ENCODE measurements around the gene CASP8AP2. TPM values are rescaled to one million over a fixed set of nuclear protein-coding genes. Genes with fewer than 3 reads are reported as not detected.

Gene CASP8AP2
- total and polyA plus RNA-seq, 2 of the 13 experiments (the other 11 are each of a cell fraction or from before 2014, with no cell fraction given), result 5.7 to 13.5 TPM

DNA sequence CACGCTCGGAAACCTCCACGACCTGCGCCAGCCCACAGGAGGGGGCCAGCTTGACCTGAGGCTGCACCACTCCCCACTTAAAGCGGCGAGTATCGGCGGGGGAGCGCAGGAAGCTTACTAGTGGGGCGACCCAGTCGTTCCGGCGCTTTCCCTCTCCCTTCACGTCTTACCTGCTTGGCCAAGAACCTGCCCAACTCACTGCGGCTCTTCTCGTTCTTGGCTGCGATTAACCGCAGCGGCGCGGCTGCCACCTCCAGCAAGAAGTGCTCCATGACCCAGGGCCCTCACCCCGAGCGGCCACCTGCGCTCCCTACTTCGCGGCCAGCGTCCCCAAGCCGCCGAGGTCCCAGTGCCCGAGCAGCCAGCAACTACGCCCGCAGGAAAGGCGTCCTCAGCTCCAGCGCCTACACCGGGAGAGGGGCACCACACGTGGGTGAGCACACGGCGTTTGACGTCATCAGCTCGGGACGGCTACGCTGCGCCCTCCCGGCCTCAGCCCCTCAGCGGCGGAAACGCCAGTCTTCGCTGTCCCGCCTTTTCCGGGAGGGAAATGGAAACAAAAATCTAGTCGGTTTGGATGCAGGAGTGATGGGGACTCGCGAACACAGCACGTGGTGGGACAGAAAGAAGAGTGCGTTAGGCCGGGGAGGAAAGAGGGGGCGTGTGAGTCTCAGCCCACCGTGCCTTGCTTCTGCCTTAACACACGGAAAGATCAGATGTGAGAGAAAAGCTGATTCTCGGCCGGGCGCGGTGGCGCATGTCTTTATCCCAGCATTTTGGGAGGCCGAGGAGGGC lies 10.1 kb upstream of the CASP8AP2 start, which contains the start of gene MDN1 (continued):
- TF ChIP-seq, protein P1, sequence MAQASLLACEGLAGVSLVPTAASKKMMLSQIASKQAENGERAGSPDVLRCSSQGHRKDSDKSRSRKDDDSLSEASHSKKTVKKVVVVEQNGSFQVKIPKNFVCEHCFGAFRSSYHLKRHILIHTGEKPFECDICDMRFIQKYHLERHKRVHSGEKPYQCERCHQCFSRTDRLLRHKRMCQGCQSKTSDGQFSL (CRISPR knock-in tag; IDR thresholded peaks at IDR 0.05), result no peak
- no peak for TF ChIP-seq ZNF577 (CRISPR knock-in tag; IDR thresholded peaks at IDR 0.05; ENCODE audit: borderline replicate concordance, low read depth)
- no peak for TF ChIP-seq NBN (conservative IDR thresholded peaks at IDR 0.05)
- TF ChIP-seq NFRKB (IDR thresholded peaks at IDR 0.05), result no peak
- TF ChIP-seq ARNT (IDR thresholded peaks at IDR 0.05), result no peak
- no peak for TF ChIP-seq THYN1 (CRISPR knock-in tag; IDR thresholded peaks at IDR 0.05; ENCODE audit: borderline replicate concordance, low read depth)
- peak; percentile 72 for TF ChIP-seq RXRA (CRISPR knock-in tag; IDR thresholded peaks at IDR 0.05)
- TF ChIP-seq, protein P2, sequence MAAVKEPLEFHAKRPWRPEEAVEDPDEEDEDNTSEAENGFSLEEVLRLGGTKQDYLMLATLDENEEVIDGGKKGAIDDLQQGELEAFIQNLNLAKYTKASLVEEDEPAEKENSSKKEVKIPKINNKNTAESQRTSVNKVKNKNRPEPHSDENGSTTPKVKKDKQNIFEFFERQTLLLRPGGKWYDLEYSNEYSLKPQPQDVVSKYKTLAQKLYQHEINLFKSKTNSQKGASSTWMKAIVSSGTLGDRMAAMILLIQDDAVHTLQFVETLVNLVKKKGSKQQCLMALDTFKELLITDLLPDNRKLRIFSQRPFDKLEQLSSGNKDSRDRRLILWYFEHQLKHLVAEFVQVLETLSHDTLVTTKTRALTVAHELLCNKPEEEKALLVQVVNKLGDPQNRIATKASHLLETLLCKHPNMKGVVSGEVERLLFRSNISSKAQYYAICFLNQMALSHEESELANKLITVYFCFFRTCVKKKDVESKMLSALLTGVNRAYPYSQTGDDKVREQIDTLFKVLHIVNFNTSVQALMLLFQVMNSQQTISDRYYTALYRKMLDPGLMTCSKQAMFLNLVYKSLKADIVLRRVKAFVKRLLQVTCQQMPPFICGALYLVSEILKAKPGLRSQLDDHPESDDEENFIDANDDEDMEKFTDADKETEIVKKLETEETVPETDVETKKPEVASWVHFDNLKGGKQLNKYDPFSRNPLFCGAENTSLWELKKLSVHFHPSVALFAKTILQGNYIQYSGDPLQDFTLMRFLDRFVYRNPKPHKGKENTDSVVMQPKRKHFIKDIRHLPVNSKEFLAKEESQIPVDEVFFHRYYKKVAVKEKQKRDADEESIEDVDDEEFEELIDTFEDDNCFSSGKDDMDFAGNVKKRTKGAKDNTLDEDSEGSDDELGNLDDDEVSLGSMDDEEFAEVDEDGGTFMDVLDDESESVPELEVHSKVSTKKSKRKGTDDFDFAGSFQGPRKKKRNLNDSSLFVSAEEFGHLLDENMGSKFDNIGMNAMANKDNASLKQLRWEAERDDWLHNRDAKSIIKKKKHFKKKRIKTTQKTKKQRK (IDR thresholded peaks at IDR 0.05; ENCODE audit: low read length), result no peak
- TF ChIP-seq, protein P3, sequence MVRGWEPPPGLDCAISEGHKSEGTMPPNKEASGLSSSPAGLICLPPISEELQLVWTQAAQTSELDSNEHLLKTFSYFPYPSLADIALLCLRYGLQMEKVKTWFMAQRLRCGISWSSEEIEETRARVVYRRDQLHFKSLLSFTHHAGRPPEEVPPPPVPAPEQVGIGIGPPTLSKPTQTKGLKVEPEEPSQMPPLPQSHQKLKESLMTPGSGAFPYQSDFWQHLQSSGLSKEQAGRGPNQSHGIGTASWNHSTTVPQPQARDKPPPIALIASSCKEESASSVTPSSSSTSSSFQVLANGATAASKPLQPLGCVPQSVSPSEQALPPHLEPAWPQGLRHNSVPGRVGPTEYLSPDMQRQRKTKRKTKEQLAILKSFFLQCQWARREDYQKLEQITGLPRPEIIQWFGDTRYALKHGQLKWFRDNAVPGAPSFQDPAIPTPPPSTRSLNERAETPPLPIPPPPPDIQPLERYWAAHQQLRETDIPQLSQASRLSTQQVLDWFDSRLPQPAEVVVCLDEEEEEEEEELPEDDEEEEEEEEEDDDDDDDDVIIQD (CRISPR knock-in tag; IDR thresholded peaks at IDR 0.05; ENCODE audit: low read depth), result peak; percentile 40; the same call in 1 of the 2 replicates
- TF ChIP-seq BORCS8-MEF2B (CRISPR knock-in tag; IDR thresholded peaks at IDR 0.05), result peak; percentile 90
- TF ChIP-seq TSC22D2 (CRISPR knock-in tag; IDR thresholded peaks at IDR 0.05; ENCODE audit: borderline replicate concordance), result peak; percentile 66; the same call in 1 of the 2 replicates
- peak; percentile 70; the same call in 1 of the 2 replicates for TF ChIP-seq ZNF776 (CRISPR knock-in tag; IDR thresholded peaks at IDR 0.05)
- no peak for TF ChIP-seq CEBPB (IDR thresholded peaks at IDR 0.05; ENCODE audit: borderline replicate concordance, low read depth, low read length)
- TF ChIP-seq ZNF891 (CRISPR knock-in tag; IDR thresholded peaks at IDR 0.05), result no peak; the same call in 1 of the 2 replicates
- peak; percentile 99 for TF ChIP-seq MXI1 (IDR thresholded peaks at IDR 0.05; ENCODE audit: borderline replicate concordance, low read depth, low read length)
- TF ChIP-seq ZNF143 (CRISPR knock-in tag; IDR thresholded peaks at IDR 0.05), result peak; percentile 20; the same call in 1 of the 2 replicates
- no peak for TF ChIP-seq ZNF550 (CRISPR knock-in tag; IDR thresholded peaks at IDR 0.05; ENCODE audit: borderline replicate concordance)
- peak; percentile 65 for TF ChIP-seq FOXA3 (CRISPR knock-in tag; IDR thresholded peaks at IDR 0.05)
- TF ChIP-seq SP140L (CRISPR knock-in tag; IDR thresholded peaks at IDR 0.05; ENCODE audit: borderline replicate concordance), result 0 out of 2 replicates have a peak, but pooled peaks have one; percentile 52
- TF ChIP-seq, protein P4, sequence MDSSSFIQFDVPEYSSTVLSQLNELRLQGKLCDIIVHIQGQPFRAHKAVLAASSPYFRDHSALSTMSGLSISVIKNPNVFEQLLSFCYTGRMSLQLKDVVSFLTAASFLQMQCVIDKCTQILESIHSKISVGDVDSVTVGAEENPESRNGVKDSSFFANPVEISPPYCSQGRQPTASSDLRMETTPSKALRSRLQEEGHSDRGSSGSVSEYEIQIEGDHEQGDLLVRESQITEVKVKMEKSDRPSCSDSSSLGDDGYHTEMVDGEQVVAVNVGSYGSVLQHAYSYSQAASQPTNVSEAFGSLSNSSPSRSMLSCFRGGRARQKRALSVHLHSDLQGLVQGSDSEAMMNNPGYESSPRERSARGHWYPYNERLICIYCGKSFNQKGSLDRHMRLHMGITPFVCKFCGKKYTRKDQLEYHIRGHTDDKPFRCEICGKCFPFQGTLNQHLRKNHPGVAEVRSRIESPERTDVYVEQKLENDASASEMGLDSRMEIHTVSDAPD (CRISPR knock-in tag; IDR thresholded peaks at IDR 0.05), result no peak
- TF ChIP-seq, protein P5, sequence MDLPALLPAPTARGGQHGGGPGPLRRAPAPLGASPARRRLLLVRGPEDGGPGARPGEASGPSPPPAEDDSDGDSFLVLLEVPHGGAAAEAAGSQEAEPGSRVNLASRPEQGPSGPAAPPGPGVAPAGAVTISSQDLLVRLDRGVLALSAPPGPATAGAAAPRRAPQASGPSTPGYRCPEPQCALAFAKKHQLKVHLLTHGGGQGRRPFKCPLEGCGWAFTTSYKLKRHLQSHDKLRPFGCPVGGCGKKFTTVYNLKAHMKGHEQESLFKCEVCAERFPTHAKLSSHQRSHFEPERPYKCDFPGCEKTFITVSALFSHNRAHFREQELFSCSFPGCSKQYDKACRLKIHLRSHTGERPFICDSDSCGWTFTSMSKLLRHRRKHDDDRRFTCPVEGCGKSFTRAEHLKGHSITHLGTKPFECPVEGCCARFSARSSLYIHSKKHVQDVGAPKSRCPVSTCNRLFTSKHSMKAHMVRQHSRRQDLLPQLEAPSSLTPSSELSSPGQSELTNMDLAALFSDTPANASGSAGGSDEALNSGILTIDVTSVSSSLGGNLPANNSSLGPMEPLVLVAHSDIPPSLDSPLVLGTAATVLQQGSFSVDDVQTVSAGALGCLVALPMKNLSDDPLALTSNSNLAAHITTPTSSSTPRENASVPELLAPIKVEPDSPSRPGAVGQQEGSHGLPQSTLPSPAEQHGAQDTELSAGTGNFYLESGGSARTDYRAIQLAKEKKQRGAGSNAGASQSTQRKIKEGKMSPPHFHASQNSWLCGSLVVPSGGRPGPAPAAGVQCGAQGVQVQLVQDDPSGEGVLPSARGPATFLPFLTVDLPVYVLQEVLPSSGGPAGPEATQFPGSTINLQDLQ (CRISPR knock-in tag; IDR thresholded peaks at IDR 0.05), result no peak

Measured in HepG2 (cell line).